WTC11 (cell line): ENCODE results near the gene GALNT15. TPM values are rescaled to one million over a fixed set of nuclear protein-coding genes. Genes with fewer than 3 reads are reported as not detected.

Experiments used
- ATAC-seq: fragments of 200-7000 bp; cut with Tn5 transposase; 2 replicates; pipeline ENCODE4 v1.10.0; 2021; ENCODE audit warnings: mild to moderate bottlenecking, moderate library complexity
- CTCF ChIA-PET: fragments of 300-600 bp; sonication (Branson Sonifier 250); formaldehyde crosslinking; loops from one replicate; lab custom pipeline; 2021; ENCODE audit warnings: antibody characterized with exemption; lab: Charles Lee
- POLR2A ChIA-PET: fragments of 350-600 bp; sonication (Branson Sonifier 250); formaldehyde crosslinking; loops from one replicate; lab custom pipeline; 2021; ENCODE audit warnings: antibody characterized with exemption; lab: Charles Lee
- DNase-seq: peaks from one replicate; pipeline ENCODE4 v3.0.0; 2021; ENCODE audit warnings: low spot score
- H3K27ac Mint-ChIP-seq: 2 replicates; pipeline ENCODE4 v1.8.0; 2021; ENCODE audit warnings: mixed read lengths
- H3K27me3 Mint-ChIP-seq: 2 replicates; pipeline ENCODE4 v1.8.0; 2021; ENCODE audit warnings: low read depth, mild to moderate bottlenecking, moderate library complexity, mixed read lengths
- H3K36me3 Mint-ChIP-seq: 2 replicates; pipeline ENCODE4 v1.8.0; 2021; ENCODE audit warnings: mixed read lengths
- H3K4me1 Mint-ChIP-seq: 2 replicates; pipeline ENCODE4 v1.8.0; 2022; ENCODE audit warnings: mixed read lengths
- H3K4me3 Mint-ChIP-seq: 2 replicates; pipeline ENCODE4 v1.8.0; 2021; ENCODE audit warnings: mild to moderate bottlenecking, moderate library complexity, mixed read lengths
- H3K9me3 Mint-ChIP-seq: 2 replicates; pipeline ENCODE4 v1.8.0; 2021; ENCODE audit warnings: mixed read lengths
- EMX1 ChIP-seq: fragments of 250-450 bp; sonication (Bioruptor Pico); IDR thresholded peaks from 2 replicates; pipeline ENCODE4 v1.8.0; 2021; ENCODE audit warnings: mild to moderate bottlenecking
- ETV6 ChIP-seq: sonication (generic); formaldehyde crosslinking; IDR thresholded peaks from 2 replicates; pipeline ENCODE4 v1.8.1; 2022; ENCODE audit warnings: mild to moderate bottlenecking, missing genetic modification reagents
- FOXJ3 ChIP-seq: sonication (generic); formaldehyde crosslinking; IDR thresholded peaks from 2 replicates; pipeline ENCODE4 v1.9.0; 2021; ENCODE audit warnings: missing genetic modification reagents, mild to moderate bottlenecking, borderline replicate concordance
- NFATC4 ChIP-seq: fragments of 250-450 bp; sonication (Bioruptor Pico); IDR thresholded peaks from 2 replicates; pipeline ENCODE4 v1.9.0; 2021; ENCODE audit warnings: mild to moderate bottlenecking
- NR2C2 ChIP-seq: sonication (generic); formaldehyde crosslinking; IDR thresholded peaks from 2 replicates; pipeline ENCODE4 v1.8.0; 2022; ENCODE audit warnings: mild to moderate bottlenecking, missing genetic modification reagents
- OVOL2 ChIP-seq: fragments of 250-450 bp; sonication (Bioruptor Pico); IDR thresholded peaks from 2 replicates; pipeline ENCODE4 v1.9.0; 2021; ENCODE audit warnings: mild to moderate bottlenecking, borderline replicate concordance
- PRDM15 ChIP-seq: sonication (generic); formaldehyde crosslinking; IDR thresholded peaks from 2 replicates; pipeline ENCODE4 v1.8.0; 2022; ENCODE audit warnings: missing genetic modification reagents
- RELA ChIP-seq: sonication (generic); formaldehyde crosslinking; IDR thresholded peaks from 2 replicates; pipeline ENCODE4 v1.8.1; 2022; ENCODE audit warnings: missing genetic modification reagents, mild to moderate bottlenecking, borderline replicate concordance
- SMAD3 ChIP-seq: sonication (generic); formaldehyde crosslinking; IDR thresholded peaks from 2 replicates; pipeline ENCODE4 v1.8.0; 2022; ENCODE audit warnings: missing genetic modification reagents, mild to moderate bottlenecking, borderline replicate concordance
- TP53 ChIP-seq: sonication (generic); formaldehyde crosslinking; IDR thresholded peaks from 2 replicates; pipeline ENCODE4 v1.8.1; 2023; ENCODE audit warnings: mild to moderate bottlenecking, missing genetic modification reagents
- USF2 ChIP-seq: sonication (generic); formaldehyde crosslinking; IDR thresholded peaks from 2 replicates; pipeline ENCODE4 v1.8.1; 2023; ENCODE audit warnings: mild to moderate bottlenecking, missing genetic modification reagents, moderate library complexity
- ZBTB21 ChIP-seq: sonication (generic); formaldehyde crosslinking; IDR thresholded peaks from 2 replicates; pipeline ENCODE4 v1.8.1; 2023; ENCODE audit warnings: mild to moderate bottlenecking, missing genetic modification reagents, borderline replicate concordance
- ZNF138 ChIP-seq: sonication (generic); formaldehyde crosslinking; conservative IDR thresholded peaks from 2 replicates; pipeline ENCODE4 v1.8.1; 2022; ENCODE audit warnings: mild to moderate bottlenecking, moderate library complexity, missing genetic modification reagents
- ZNF263 ChIP-seq: sonication (generic); formaldehyde crosslinking; IDR thresholded peaks from 2 replicates; pipeline ENCODE4 v1.8.1; 2022; ENCODE audit warnings: low read depth, mild to moderate bottlenecking, moderate library complexity, missing genetic modification reagents
- ZNF416 ChIP-seq: fragments of 250-450 bp; sonication (Bioruptor Pico); IDR thresholded peaks from 2 replicates; pipeline ENCODE4 v1.9.0; 2021; ENCODE audit warnings: mild to moderate bottlenecking, inconsistent platforms
- ZNF671 ChIP-seq: fragments of 250-450 bp; sonication (Bioruptor Pico); IDR thresholded peaks from 2 replicates; pipeline ENCODE4 v1.8.0; 2021; ENCODE audit warnings: mild to moderate bottlenecking
- total RNA-seq: library from RNA; stranded (reverse); gene quantifications from 3 replicates; pipeline ENCODE4 v1.2.3, GENCODE V29; 2021
- TF ChIP-seq, protein P1 (sequence below): sonication (generic); formaldehyde crosslinking; conservative IDR thresholded peaks from 2 replicates; pipeline ENCODE4 v1.8.1; 2023; ENCODE audit warnings: mild to moderate bottlenecking, low read depth, missing genetic modification reagents, moderate library complexity
- TF ChIP-seq, protein P2 (sequence below): fragments of 250-450 bp; sonication (Bioruptor Pico); IDR thresholded peaks from 2 replicates; pipeline ENCODE4 v2.1.2; 2022; ENCODE audit warnings: mild to moderate bottlenecking, moderate library complexity
- TF ChIP-seq, protein P3 (sequence below): sonication (generic); formaldehyde crosslinking; IDR thresholded peaks from 2 replicates; pipeline ENCODE4 v1.8.1; 2022; ENCODE audit warnings: missing genetic modification reagents, borderline replicate concordance
- TF ChIP-seq, protein P4 (sequence below): fragments of 250-450 bp; sonication (Bioruptor Pico); conservative IDR thresholded peaks from 2 replicates; pipeline ENCODE4 v1.9.0; 2021; ENCODE audit warnings: mild to moderate bottlenecking

Gene GALNT15
- total RNA-seq, 1 experiment from 2014 or later = 0.15 TPM

DNA sequence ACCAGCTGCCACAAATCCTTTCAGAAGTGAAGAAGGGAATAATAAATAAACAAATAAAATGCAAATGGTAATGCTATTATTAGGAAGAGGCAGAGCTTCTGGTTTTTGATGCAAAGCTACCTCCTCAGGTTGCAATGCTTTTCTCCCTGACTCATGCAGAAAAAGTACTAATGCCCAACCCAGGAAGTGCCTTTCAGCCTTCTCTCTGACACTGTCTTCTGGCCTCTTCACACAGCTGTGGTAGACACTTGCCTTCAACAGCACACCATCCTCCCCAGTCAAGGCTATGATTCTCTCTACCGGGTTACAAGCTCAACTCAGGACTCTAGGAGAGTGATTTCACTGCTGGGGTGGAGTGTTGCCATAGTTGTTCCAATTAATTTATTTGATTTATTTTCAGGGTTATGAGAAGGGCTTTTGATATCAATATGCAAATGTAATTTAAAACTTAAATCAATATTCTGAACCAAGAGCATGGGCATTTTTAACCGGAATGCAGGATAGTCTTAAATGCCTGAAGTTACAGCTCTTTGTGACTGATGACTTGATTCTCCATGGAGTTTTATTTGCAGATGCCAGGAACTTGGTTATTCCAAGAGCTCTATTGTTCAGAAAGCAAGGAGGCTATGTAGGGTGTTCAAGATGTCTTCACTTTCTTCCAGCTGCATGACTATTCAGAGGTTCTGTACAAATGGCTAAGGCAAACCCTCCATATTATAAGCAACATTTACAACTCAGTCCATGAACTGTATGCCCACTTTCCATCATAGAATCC lies 27.1 kb upstream of the GALNT15 start:
- no peak for TF ChIP-seq RELA (CRISPR knock-in tag)
- no peak for TF ChIP-seq ZNF138 (CRISPR knock-in tag)
- no peak for TF ChIP-seq TP53
- no peak for TF ChIP-seq NFATC4 (CRISPR knock-in tag)
- TF ChIP-seq ZBTB21 (CRISPR knock-in tag) = no peak
- TF ChIP-seq USF2 (CRISPR knock-in tag) = no peak
- TF ChIP-seq, protein P1, sequence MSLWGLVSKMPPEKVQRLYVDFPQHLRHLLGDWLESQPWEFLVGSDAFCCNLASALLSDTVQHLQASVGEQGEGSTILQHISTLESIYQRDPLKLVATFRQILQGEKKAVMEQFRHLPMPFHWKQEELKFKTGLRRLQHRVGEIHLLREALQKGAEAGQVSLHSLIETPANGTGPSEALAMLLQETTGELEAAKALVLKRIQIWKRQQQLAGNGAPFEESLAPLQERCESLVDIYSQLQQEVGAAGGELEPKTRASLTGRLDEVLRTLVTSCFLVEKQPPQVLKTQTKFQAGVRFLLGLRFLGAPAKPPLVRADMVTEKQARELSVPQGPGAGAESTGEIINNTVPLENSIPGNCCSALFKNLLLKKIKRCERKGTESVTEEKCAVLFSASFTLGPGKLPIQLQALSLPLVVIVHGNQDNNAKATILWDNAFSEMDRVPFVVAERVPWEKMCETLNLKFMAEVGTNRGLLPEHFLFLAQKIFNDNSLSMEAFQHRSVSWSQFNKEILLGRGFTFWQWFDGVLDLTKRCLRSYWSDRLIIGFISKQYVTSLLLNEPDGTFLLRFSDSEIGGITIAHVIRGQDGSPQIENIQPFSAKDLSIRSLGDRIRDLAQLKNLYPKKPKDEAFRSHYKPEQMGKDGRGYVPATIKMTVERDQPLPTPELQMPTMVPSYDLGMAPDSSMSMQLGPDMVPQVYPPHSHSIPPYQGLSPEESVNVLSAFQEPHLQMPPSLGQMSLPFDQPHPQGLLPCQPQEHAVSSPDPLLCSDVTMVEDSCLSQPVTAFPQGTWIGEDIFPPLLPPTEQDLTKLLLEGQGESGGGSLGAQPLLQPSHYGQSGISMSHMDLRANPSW (CRISPR knock-in tag) = no peak
- TF ChIP-seq ZNF671 = no peak
- no peak for TF ChIP-seq ZNF263
- TF ChIP-seq NR2C2 (CRISPR knock-in tag) = no peak
- TF ChIP-seq EMX1 (CRISPR knock-in tag) = no peak
- no peak for TF ChIP-seq ETV6 (CRISPR knock-in tag)
- TF ChIP-seq, protein P2, sequence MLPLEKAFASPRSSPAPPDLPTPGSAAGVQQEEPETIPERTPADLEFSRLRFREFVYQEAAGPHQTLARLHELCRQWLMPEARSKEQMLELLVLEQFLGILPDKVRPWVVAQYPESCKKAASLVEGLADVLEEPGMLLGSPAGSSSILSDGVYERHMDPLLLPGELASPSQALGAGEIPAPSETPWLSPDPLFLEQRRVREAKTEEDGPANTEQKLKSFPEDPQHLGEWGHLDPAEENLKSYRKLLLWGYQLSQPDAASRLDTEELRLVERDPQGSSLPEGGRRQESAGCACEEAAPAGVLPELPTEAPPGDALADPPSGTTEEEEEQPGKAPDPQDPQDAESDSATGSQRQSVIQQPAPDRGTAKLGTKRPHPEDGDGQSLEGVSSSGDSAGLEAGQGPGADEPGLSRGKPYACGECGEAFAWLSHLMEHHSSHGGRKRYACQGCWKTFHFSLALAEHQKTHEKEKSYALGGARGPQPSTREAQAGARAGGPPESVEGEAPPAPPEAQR = no peak
- no peak overlapping the region for H3K4me3 Mint-ChIP-seq
- ATAC-seq = no peak
- H3K27me3 Mint-ChIP-seq = peaks cover 32% of the 10 kb centered on the region
- POLR2A ChIA-PET = no interaction called here
- H3K9me3 Mint-ChIP-seq = peaks cover 50% of the 10 kb centered on the region
- H3K27ac Mint-ChIP-seq = no peak overlapping the region
- peaks cover 16% of the 10 kb centered on the region for H3K36me3 Mint-ChIP-seq
- H3K4me1 Mint-ChIP-seq = no peaks in the 10 kb centered on the region
- CTCF ChIA-PET = interaction anchor here (1.5 kb wide), 1 partner anchor 31 kb away, joined by 7 read pairs; no protein-coding TSS in a partner anchor
- DNase-seq = no peak

GRCh38 chr3:16148213-16148612 lies 26.3 kb upstream of the GALNT15 start:
- ChIA-PET POLR2A (no interaction called here), CTCF (interaction anchor here (1.5 kb wide), 1 partner anchor 30 kb away, joined by 7 read pairs; no protein-coding TSS in a partner anchor)
- Mint-ChIP-seq H3K27ac (no peak overlapping the region), H3K27me3 (peaks cover 25% of the 10 kb centered on the region), H3K4me1 (no peaks in the 10 kb centered on the region), H3K36me3 (peaks cover 11% of the 10 kb centered on the region), H3K4me3 (no peak overlapping the region), H3K9me3 (peaks cover 48% of the 10 kb centered on the region)
- no peak for DNase-seq
- no peak for TF ChIP-seq OVOL2 (CRISPR knock-in tag)
- ATAC-seq = no peak

DNA sequence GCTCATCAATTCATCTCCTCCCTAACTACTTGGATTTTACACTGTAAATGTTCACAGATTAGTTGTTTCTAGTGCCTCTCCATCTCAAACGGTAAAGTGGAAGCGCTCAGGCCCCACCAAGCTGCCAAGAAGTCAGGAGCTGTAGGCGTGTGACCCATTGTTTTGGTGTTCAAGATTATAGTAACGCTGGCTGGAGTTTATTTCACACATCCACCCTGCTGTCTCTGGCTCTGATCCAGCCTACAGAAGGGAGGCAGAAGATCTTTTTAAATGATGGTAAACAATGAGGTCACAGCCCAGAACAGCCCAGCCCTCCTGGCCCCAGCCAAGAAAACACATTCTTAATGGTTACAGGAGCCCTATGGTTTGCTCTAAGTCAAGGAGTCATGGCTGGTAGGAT lies 25.7 kb upstream of the GALNT15 start:
- ATAC-seq (no peak), DNase-seq (no peak)
- CTCF ChIA-PET = interaction anchor here (1.1 kb wide), 1 partner anchor 30 kb away, joined by 5 read pairs; no protein-coding TSS in a partner anchor
- peaks cover 8% of the 10 kb centered on the region for H3K36me3 Mint-ChIP-seq
- peaks cover 22% of the 10 kb centered on the region for H3K27me3 Mint-ChIP-seq
- H3K4me1 Mint-ChIP-seq = no peaks in the 10 kb centered on the region
- peaks cover 49% of the 10 kb centered on the region for H3K9me3 Mint-ChIP-seq
- H3K27ac Mint-ChIP-seq = no peak overlapping the region
- POLR2A ChIA-PET = interaction anchor here (0.7 kb wide), 1 partner anchor 20 kb away, joined by 6 read pairs; no protein-coding TSS in a partner anchor
- no peak overlapping the region for H3K4me3 Mint-ChIP-seq
- TF ChIP-seq, protein P3, sequence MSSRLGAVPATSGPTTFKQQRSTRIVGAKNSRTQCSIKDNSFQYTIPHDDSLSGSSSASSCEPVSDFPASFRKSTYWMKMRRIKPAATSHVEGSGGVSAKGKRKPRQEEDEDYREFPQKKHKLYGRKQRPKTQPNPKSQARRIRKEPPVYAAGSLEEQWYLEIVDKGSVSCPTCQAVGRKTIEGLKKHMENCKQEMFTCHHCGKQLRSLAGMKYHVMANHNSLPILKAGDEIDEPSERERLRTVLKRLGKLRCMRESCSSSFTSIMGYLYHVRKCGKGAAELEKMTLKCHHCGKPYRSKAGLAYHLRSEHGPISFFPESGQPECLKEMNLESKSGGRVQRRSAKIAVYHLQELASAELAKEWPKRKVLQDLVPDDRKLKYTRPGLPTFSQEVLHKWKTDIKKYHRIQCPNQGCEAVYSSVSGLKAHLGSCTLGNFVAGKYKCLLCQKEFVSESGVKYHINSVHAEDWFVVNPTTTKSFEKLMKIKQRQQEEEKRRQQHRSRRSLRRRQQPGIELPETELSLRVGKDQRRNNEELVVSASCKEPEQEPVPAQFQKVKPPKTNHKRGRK = no peak
- TF ChIP-seq PRDM15 (CRISPR knock-in tag) (no peak), SMAD3 (CRISPR knock-in tag) (no peak), ZNF416 (CRISPR knock-in tag) (no peak), FOXJ3 (CRISPR knock-in tag) (no peak)
- TF ChIP-seq, protein P4, sequence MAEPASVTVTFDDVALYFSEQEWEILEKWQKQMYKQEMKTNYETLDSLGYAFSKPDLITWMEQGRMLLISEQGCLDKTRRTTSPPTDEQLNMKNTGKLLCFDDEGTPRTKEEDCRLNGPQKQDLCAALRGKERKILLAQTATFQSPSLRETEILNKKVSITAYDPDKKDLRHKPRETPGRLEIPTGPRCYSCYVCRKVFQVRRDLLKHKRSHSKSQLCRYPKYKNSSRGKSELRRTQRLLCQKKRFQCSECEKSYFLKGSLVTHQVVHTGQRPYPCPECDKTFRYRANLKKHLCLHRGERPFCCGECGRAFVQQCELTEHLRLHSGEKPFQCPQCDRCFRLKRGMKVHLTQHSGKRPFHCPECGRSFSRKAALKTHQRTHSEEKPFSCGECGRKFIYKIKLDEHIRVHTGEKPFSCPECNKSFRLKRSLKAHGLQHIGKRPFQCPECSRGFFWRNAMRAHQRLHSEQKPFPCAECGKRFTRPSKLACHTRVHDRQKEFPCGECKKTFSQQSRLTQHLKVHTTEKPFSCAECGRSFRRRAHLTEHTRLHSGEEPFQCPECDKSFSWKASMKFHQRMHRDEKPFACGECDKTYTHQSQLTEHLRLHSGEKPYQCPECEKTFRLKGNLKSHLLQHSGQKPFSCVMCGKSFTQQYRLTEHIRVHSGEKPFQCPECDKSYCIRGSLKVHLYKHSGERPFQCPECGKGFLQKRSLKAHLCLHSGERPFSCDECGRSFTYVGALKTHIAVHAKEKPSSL (CRISPR knock-in tag) = no peak
